IMR-90 (cell line): Measurements from ENCODE around the gene DCDC1. TPM values are rescaled to one million over a fixed set of nuclear protein-coding genes. Genes with fewer than 3 reads are reported as not detected.

Experiments
- ATAC-seq: fragments of 200-7000 bp; cut with Tn5 transposase; 2 replicates; pipeline ENCODE4 v1.9.1; 2020; ENCODE audit warnings: low read depth, mild to moderate bottlenecking, moderate library complexity
- BruUV-seq: library from RNA; stranded (reverse); fragments of 400-500 nt; replicated peaks from 2 replicates; lab custom pipeline; 2021; lab: Mats Ljungman, UMichigan
- CTCF ChIA-PET: fragments of 300-600 bp; formaldehyde crosslinking; extraction: SDS; loops from one replicate; lab custom pipeline; 2021; ENCODE audit warnings: antibody characterized with exemption; lab: Yijun Ruan, JAX
- POLR2A ChIA-PET: fragments of 300-600 bp; sonication (Branson Sonifier 250); formaldehyde crosslinking; loops from one replicate; lab custom pipeline; 2022; ENCODE audit warnings: antibody characterized with exemption; ENCODE audit not compliant: unreplicated experiment; lab: Charles Lee
- DNase-seq: peaks from one replicate; pipeline ENCODE4 v3.0.0; 2013
- H2AFZ ChIP-seq: replicated peaks from 2 replicates; pipeline ENCODE3; 2013; ENCODE audit warnings: low read length, mild to moderate bottlenecking; ENCODE audit not compliant: poor library complexity
- H2AK5ac ChIP-seq: 2 replicates; pipeline ENCODE4 v1.6.1; 2013; ENCODE audit warnings: low read depth, low read length, inconsistent platforms
- H2AK9ac ChIP-seq: replicated peaks from 2 replicates; pipeline ENCODE3; 2013; ENCODE audit warnings: mild to moderate bottlenecking, low read depth, low read length, moderate library complexity; ENCODE audit not compliant: poor library complexity
- H2BK120ac ChIP-seq: 2 replicates; pipeline ENCODE4 v1.6.1; 2013; ENCODE audit warnings: low read depth, low read length, inconsistent platforms
- H2BK15ac ChIP-seq: 3 replicates; pipeline ENCODE4 v1.6.1; 2013; ENCODE audit warnings: low read depth, low read length, inconsistent platforms
- H2BK20ac ChIP-seq: 2 replicates; pipeline ENCODE4 v1.6.1; 2013; ENCODE audit warnings: low read depth, mild to moderate bottlenecking, inconsistent platforms, low read length, moderate library complexity
- H2BK5ac ChIP-seq: 2 replicates; pipeline ENCODE4 v1.6.1; 2013; ENCODE audit warnings: mild to moderate bottlenecking, low read depth, low read length, inconsistent platforms; ENCODE audit not compliant: poor library complexity, severe bottlenecking
- H3K14ac ChIP-seq: replicated peaks from 2 replicates; pipeline ENCODE4 v1.6.1; 2013; ENCODE audit warnings: low read depth, low read length, inconsistent platforms
- H3K18ac ChIP-seq: 2 replicates; pipeline ENCODE4 v1.6.1; 2013; ENCODE audit warnings: low read depth, low read length, control low read depth
- H3K23ac ChIP-seq: 2 replicates; pipeline ENCODE4 v1.6.1; 2013; ENCODE audit warnings: low read depth, low read length, inconsistent platforms
- H3K27ac ChIP-seq: 2 replicates; pipeline ENCODE4 v1.5.1; 2013; ENCODE audit warnings: mild to moderate bottlenecking, control low read depth, low read length; ENCODE audit not compliant: insufficient read depth
- H3K27me3 ChIP-seq: 2 replicates; pipeline ENCODE4 v1.6.1; 2013; ENCODE audit warnings: low read length; ENCODE audit not compliant: control insufficient read depth, insufficient read depth
- H3K36me3 ChIP-seq: 2 replicates; pipeline ENCODE4 v1.6.1; 2013; ENCODE audit warnings: low read length, mixed read lengths; ENCODE audit not compliant: control insufficient read depth, insufficient read depth
- H3K4ac ChIP-seq: 2 replicates; pipeline ENCODE4 v1.6.1; 2013; ENCODE audit warnings: low read depth, low read length, inconsistent platforms
- H3K4me1 ChIP-seq: 2 replicates; pipeline ENCODE4 v1.6.1; 2013; ENCODE audit warnings: low read length, mixed read lengths; ENCODE audit not compliant: control insufficient read depth, insufficient read depth
- H3K4me2 ChIP-seq: 2 replicates; pipeline ENCODE4 v1.6.1; 2013; ENCODE audit warnings: low read depth, mild to moderate bottlenecking, control low read depth, low read length, moderate library complexity
- H3K4me3 ChIP-seq: 2 replicates; pipeline ENCODE4 v1.5.1; 2013; ENCODE audit warnings: low read depth, mild to moderate bottlenecking, control low read depth, low read length, moderate library complexity; ENCODE audit not compliant: insufficient read depth
- H3K56ac ChIP-seq: 2 replicates; pipeline ENCODE4 v1.6.1; 2013; ENCODE audit warnings: low read length, inconsistent platforms; ENCODE audit not compliant: insufficient read depth; ENCODE audit errors: extremely low read depth
- H3K79me1 ChIP-seq, 2 experiments: 2 replicates each; pipeline ENCODE4 v1.6.1; 2013; ENCODE audit warnings: low read length in 2 of 2, inconsistent platforms in 1 of 2, low read depth in 1 of 2
- H3K9ac ChIP-seq: 2 replicates; pipeline ENCODE4 v1.6.1; 2013; ENCODE audit warnings: low read depth, low read length, control low read depth
- H3K9me1 ChIP-seq: 2 replicates; pipeline ENCODE4 v1.6.1; 2013; ENCODE audit warnings: low read length, inconsistent platforms; ENCODE audit not compliant: insufficient read depth
- H3K9me3 ChIP-seq: 2 replicates; pipeline ENCODE4 v1.6.1; 2013; ENCODE audit warnings: low read length; ENCODE audit not compliant: control insufficient read depth, insufficient read depth
- H4K20me1 ChIP-seq: 2 replicates; pipeline ENCODE4 v1.6.1; 2013; ENCODE audit warnings: low read length, inconsistent platforms; ENCODE audit not compliant: insufficient read depth
- H4K5ac ChIP-seq: 2 replicates; pipeline ENCODE4 v1.6.1; 2013; ENCODE audit warnings: mild to moderate bottlenecking, low read depth, low read length, control low read depth
- H4K8ac ChIP-seq, 2 experiments: 2 replicates each; pipeline ENCODE4 v1.6.1; 2013; ENCODE audit warnings: low read depth in 2 of 2, low read length in 2 of 2, control low read depth in 1 of 2, inconsistent platforms in 1 of 2
- H4K91ac ChIP-seq: 2 replicates; pipeline ENCODE4 v1.6.1; 2013; ENCODE audit warnings: low read depth, low read length, inconsistent platforms; ENCODE audit not compliant: insufficient read depth
- BHLHE40 ChIP-seq: fragments of 150-350 bp; IDR thresholded peaks from 2 replicates; pipeline ENCODE4 v1.6.1; 2016; ENCODE audit warnings: mild to moderate bottlenecking, low read depth, low read length
- CEBPB ChIP-seq: IDR thresholded peaks from 2 replicates; pipeline ENCODE4 v1.6.1; 2012; ENCODE audit warnings: low read depth, low read length, improper control_type of control experiment
- MAZ ChIP-seq: IDR thresholded peaks from 2 replicates; pipeline ENCODE4 v1.6.1; 2012; ENCODE audit warnings: low read depth, mild to moderate bottlenecking, low read length, improper control_type of control experiment, moderate library complexity, borderline replicate concordance
- RAD21 ChIP-seq: IDR thresholded peaks from 2 replicates; pipeline ENCODE4 v1.6.1; 2012; ENCODE audit warnings: low read length, improper control_type of control experiment
- RCOR1 ChIP-seq: IDR thresholded peaks from 2 replicates; pipeline ENCODE4 v1.6.1; 2012; ENCODE audit warnings: mild to moderate bottlenecking, low read length, improper control_type of control experiment; ENCODE audit not compliant: insufficient replicate concordance
- RFX5 ChIP-seq: IDR thresholded peaks from 2 replicates; pipeline ENCODE4 v1.8.0; 2012; ENCODE audit warnings: low read depth, mild to moderate bottlenecking, low read length, moderate library complexity
- dilution Hi-C: fragments of 300-500 bp; cut with HindIII; formaldehyde crosslinking; loops from one replicate; pipeline ENCODE4 v1.14.3; 2018; ENCODE audit warnings: low sequenced_read_pairs; ENCODE audit not compliant: unreplicated experiment
- in situ Hi-C: fragments of 300-500 bp; cut with MboI; formaldehyde crosslinking; loops from 3 replicates; pipeline ENCODE4 v1.14.3; 2019; ENCODE audit warnings: low sequenced_read_pairs, inconsistent platforms, mixed read lengths
- intact Hi-C: fragments of 100-400 bp; cut with micrococcal nuclease; formaldehyde crosslinking; loops from 2 replicates; pipeline ENCODE4 v1.10.0; 2022
- polyA plus RNA-seq, 3 experiments: library from polyadenylated mRNA; depleted of rRNA; stranded (reverse); fragments of >200 nt; gene quantifications; 2 replicates each; pipeline ENCODE4 v1.2.3, GENCODE V29; 2012; ENCODE audit warnings: low replicate concordance in 1 of 3
- total RNA-seq: library from RNA; depleted of rRNA; stranded (reverse); fragments of >200 nt; gene quantifications from 2 replicates; pipeline ENCODE4 v1.2.3, GENCODE V29; 2012
- TF ChIP-seq, protein P1 (sequence below): fragments of 150-350 bp; IDR thresholded peaks from 2 replicates; pipeline ENCODE4 v1.6.1; 2017; ENCODE audit warnings: mild to moderate bottlenecking, antibody characterized with exemption, low read length, low read depth

The DCDC1 gene
- total and polyA plus RNA-seq, 2 of the 4 experiments (the other 2 are of a cell fraction): not detected

DNA sequence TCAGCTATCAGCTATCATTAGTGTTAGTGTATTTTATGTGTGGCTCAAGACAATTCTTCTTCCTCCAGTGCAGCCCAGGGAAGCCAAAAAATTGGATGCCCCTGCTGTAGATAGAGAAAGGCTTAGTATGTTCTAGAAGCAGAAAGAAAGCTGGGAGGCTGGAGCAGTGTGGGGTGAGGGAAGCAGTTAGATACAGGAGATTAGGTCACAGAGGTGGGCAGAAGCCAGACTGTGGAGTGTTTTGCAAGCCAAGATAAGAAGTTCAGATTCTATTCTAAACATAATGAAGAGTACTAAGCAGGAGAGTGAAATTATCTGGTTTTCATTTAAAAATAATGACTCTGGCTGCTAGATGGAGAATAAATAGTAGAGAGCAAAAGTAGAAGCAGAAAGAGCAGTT is 381.7 kb downstream of the DCDC1 start:
- Histone ChIP-seq H3K4me2 (no peak overlapping the region), H3K9ac (no peak overlapping the region), H3K36me3 (no peaks in the 10 kb centered on the region), H2AK9ac (no peak overlapping the region), H2AK5ac (no peak overlapping the region), H4K5ac (no peak overlapping the region), H3K4me3 (no peak overlapping the region), H2BK120ac (no peak overlapping the region), H3K18ac (no peak overlapping the region), H3K79me1 (no peaks in the 10 kb centered on the region), H3K23ac (no peak overlapping the region), H2AFZ (no peak overlapping the region), H3K9me3 (no peaks in the 10 kb centered on the region), H2BK5ac (no peak overlapping the region), H3K27me3 (no peaks in the 10 kb centered on the region), H4K91ac (no peak overlapping the region), H2BK20ac (no peak overlapping the region), H3K14ac (no peak overlapping the region), H3K9me1 (no peaks in the 10 kb centered on the region), H3K4ac (no peak overlapping the region), H3K4me1 (no peaks in the 10 kb centered on the region), H4K20me1 (no peaks in the 10 kb centered on the region), H4K8ac (no peak overlapping the region), H3K27ac (no peak overlapping the region), H2BK15ac (no peak overlapping the region), H3K56ac (no peak overlapping the region)
- no TSS peak for BruUV-seq
- ATAC-seq (no peak), DNase-seq (no peak)
- ChIA-PET POLR2A (no interaction called here), CTCF (no interaction called here)
- TF ChIP-seq BHLHE40 (no peak), RAD21 (no peak), CEBPB (no peak), RCOR1 (no peak), RFX5 (no peak), MAZ (no peak)
- TF ChIP-seq, protein P1, sequence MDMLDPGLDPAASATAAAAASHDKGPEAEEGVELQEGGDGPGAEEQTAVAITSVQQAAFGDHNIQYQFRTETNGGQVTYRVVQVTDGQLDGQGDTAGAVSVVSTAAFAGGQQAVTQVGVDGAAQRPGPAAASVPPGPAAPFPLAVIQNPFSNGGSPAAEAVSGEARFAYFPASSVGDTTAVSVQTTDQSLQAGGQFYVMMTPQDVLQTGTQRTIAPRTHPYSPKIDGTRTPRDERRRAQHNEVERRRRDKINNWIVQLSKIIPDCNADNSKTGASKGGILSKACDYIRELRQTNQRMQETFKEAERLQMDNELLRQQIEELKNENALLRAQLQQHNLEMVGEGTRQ: no peak
- dilution Hi-C loops (no loop called here), intact Hi-C loops (no loop called here), in situ Hi-C loops (no loop called here)
